HAP-1 (cell line): ENCODE measurements around the gene HDHD5.

Experiments
- DNase-seq, 2 experiments: peaks; one replicate each; pipeline ENCODE4 v3.0.0-alpha.2; 2016 to 2020; ENCODE audit warnings: low spot score in 2 of 2
- H3K27me3 ChIP-seq: fragments of 250-450 bp; sonication (Bioruptor Pico); 2 replicates; pipeline ENCODE4 v1.5.1; 2020; ENCODE audit warnings: low read depth, mild to moderate bottlenecking, moderate library complexity
- H3K36me3 ChIP-seq: fragments of 250-450 bp; sonication (Bioruptor Pico); replicated peaks from 2 replicates; pipeline ENCODE4 v1.5.1; 2020; ENCODE audit warnings: mild to moderate bottlenecking
- H3K4me1 ChIP-seq: fragments of 250-450 bp; sonication (Bioruptor Pico); 2 replicates; pipeline ENCODE4 v1.5.1; 2020; ENCODE audit warnings: mild to moderate bottlenecking
- H3K4me3 ChIP-seq: fragments of 250-450 bp; sonication (Bioruptor Pico); 2 replicates; pipeline ENCODE4 v1.5.1; 2020; ENCODE audit warnings: mild to moderate bottlenecking, moderate library complexity
- H3K9me3 ChIP-seq: fragments of 250-450 bp; sonication (Bioruptor Pico); 2 replicates; pipeline ENCODE4 v1.5.1; 2020; ENCODE audit warnings: mild to moderate bottlenecking, moderate library complexity
- in situ Hi-C: fragments of 300-500 bp; cut with MboI; formaldehyde crosslinking; loops from 3 replicates; pipeline ENCODE4 v1.14.3; 2020; ENCODE audit warnings: low sequenced_read_pairs, inconsistent platforms, mixed read lengths

The HDHD5 gene

GRCh38 chr22:17121233-17122195 lies 37.6 kb downstream of the HDHD5 start, which contains the start of gene TMEM121B:
Gene TMEM121B (minus strand): TSS chr22:17121360. CDS start chr22:17121127, 233 bp downstream.
- H3K4me1 ChIP-seq = no peaks in the 10 kb centered on the region; the same call in 1 of the 2 replicates
- no peaks in the 10 kb centered on the region for H3K9me3 ChIP-seq
- in situ Hi-C loops = no loop called here
- H3K4me3 ChIP-seq = peak within 1 kb of the TSS; percentile 33
- no peaks in the 10 kb centered on the region for H3K36me3 ChIP-seq
- peak; percentile 85 to 92 for DNase-seq
- no peaks in the 10 kb centered on the region for H3K27me3 ChIP-seq

- no peaks in the 10 kb centered on the region for H3K9me3 ChIP-seq
- in situ Hi-C loops = no loop called here
- H3K4me1 ChIP-seq = no peaks in the 10 kb centered on the region; the same call in 1 of the 2 replicates
- peak overlapping the region; percentile 33 for H3K4me3 ChIP-seq
- no peaks in the 10 kb centered on the region for H3K36me3 ChIP-seq
- H3K27me3 ChIP-seq = no peaks in the 10 kb centered on the region
- DNase-seq = peak in 1 of 2 experiments; percentile 59
These were observed 38.3 kb downstream of the HDHD5 start for GRCh38 chr22:17120711-17121232.

DNA sequence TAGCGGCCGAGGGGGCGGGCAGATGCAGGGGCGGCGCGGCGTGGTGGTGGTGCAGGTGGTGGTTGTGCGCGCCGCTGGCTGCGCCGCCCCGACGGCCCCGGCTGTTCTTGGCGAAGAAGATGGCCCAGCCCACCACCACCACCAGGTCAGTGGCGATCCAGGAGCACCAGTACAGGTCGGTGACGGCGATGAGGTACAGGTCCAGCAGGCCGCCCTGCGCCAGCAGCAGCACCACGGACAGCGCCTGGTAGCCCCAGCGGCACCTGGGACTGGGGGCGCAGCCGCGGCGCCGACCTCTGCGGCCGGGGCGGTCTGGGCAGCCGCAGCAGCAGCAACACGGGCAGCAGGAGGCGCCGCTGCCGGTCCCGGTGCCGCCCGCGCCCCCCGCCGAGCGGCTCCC lies 38.8 kb downstream of the HDHD5 start:
- Histone ChIP-seq H3K4me1 (no peaks in the 10 kb centered on the region; the same call in 1 of the 2 replicates), H3K27me3 (no peaks in the 10 kb centered on the region), H3K9me3 (no peaks in the 10 kb centered on the region), H3K36me3 (no peaks in the 10 kb centered on the region), H3K4me3 (no peak overlapping the region)
- in situ Hi-C loops = no loop called here
- DNase-seq = peak; percentile 14 to 81

DNA sequence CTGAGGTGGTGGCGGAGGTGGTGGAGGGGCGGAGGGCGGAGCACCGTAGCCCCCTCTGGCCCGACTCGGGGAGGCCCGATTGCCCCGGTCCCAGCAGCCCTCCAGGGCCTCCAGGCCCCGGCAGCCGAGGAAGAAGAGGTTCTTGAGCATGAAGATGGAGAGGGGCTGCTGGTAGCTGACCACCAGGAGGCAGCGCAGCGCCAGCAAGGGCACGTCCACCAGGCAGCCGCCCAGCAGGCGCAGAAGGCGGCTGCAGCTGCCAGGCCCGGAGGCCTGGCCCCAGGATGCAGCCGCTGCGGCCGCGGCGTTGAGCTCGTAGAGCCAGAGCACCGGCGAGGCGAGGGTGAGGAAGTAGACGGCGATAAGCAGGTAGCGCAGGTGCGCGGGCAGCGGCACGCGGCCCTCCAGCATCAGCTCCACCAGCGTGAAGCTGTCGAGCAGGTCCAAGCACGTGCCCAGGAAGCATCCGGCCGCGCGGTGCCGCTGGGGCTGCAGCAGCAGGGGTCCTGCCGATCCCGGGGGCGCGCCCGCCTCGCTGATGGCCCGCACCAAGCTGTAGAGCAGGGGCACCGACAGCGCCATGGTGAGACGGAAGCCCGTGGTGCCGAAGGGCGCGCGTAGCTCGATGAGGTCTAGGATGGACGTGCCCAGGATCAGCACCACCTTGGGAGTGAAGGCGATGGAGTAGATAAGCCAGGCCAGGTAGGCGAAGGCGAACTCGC lies 39.4 kb downstream of the HDHD5 start:
- in situ Hi-C loops = no loop called here
- DNase-seq = peak in 1 of 2 experiments; percentile 53
- no peaks in the 10 kb centered on the region; the same call in 1 of the 2 replicates for H3K4me1 ChIP-seq
- H3K4me3 ChIP-seq = no peak overlapping the region
- H3K36me3 ChIP-seq = no peaks in the 10 kb centered on the region
- no peaks in the 10 kb centered on the region for H3K27me3 ChIP-seq
- H3K9me3 ChIP-seq = no peaks in the 10 kb centered on the region

GRCh38 chr22:17118342-17118741 lies 40.7 kb downstream of the HDHD5 start:
- no peaks in the 10 kb centered on the region for H3K27me3 ChIP-seq
- in situ Hi-C loops = no loop called here
- no peak for DNase-seq
- no peak overlapping the region for H3K4me3 ChIP-seq
- no peaks in the 10 kb centered on the region for H3K36me3 ChIP-seq
- no peaks in the 10 kb centered on the region; the same call in 1 of the 2 replicates for H3K4me1 ChIP-seq
- no peaks in the 10 kb centered on the region for H3K9me3 ChIP-seq

- in situ Hi-C loops = no loop called here
- no peaks in the 10 kb centered on the region for H3K36me3 ChIP-seq
- no peaks in the 10 kb centered on the region for H3K27me3 ChIP-seq
- H3K9me3 ChIP-seq = no peaks in the 10 kb centered on the region
- DNase-seq = no peak
- H3K4me1 ChIP-seq = no peaks in the 10 kb centered on the region; the same call in 1 of the 2 replicates
- no peak overlapping the region for H3K4me3 ChIP-seq
These were observed 41.2 kb downstream of the HDHD5 start for GRCh38 chr22:17117890-17118289.

- no peak overlapping the region for H3K4me3 ChIP-seq
- no peaks in the 10 kb centered on the region for H3K36me3 ChIP-seq
- DNase-seq = no peak
- no peaks in the 10 kb centered on the region for H3K27me3 ChIP-seq
- in situ Hi-C loops = no loop called here
- no peaks in the 10 kb centered on the region; the same call in 1 of the 2 replicates for H3K4me1 ChIP-seq
- H3K9me3 ChIP-seq = no peaks in the 10 kb centered on the region
These were observed 41.7 kb downstream of the HDHD5 start for GRCh38 chr22:17117400-17117799.

DNA sequence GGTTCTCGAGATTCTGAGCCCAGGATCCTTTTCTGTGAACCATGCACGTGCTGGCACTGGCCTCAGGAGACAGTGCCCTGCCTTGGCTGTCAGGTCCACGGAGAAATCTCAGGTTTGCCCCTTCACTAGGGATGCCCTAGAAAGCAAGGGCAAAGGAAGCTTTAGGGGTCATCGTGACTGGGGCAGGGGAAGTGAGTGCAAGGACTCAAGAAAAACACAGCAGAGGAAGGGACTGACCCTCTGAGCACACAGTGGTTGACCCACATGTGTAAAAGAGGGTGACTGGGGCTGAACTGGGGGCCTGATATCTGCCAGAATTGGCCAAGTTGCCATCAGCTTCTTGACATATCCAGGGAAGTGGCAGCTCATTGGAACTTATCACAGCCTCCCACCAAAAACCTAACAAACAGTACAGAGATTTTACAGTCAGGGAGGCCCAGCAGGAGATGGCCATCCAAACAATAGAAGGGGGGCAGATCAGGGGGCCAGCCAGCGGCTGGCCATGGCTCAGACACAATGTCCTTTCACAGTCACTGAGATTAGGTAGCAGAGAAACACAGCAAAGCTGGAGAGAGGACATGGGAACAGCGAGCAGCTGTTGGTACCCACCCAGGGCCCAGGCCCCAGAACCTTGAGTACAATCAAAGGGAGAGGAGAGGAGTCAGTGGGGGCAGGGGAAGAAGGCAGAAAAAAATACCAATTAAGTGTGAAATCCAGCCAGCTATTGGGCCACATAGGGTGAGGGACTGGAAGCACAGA lies 42.3 kb downstream of the HDHD5 start:
- Histone ChIP-seq H3K9me3 (no peaks in the 10 kb centered on the region), H3K27me3 (no peaks in the 10 kb centered on the region), H3K36me3 (no peaks in the 10 kb centered on the region), H3K4me1 (no peaks in the 10 kb centered on the region; the same call in 1 of the 2 replicates), H3K4me3 (no peak overlapping the region)
- in situ Hi-C loops = no loop called here
- DNase-seq = no peak

GRCh38 chr22:17115945-17116565 lies 43.0 kb downstream of the HDHD5 start:
- Histone ChIP-seq H3K27me3 (no peaks in the 10 kb centered on the region), H3K4me1 (no peaks in the 10 kb centered on the region), H3K36me3 (no peaks in the 10 kb centered on the region), H3K9me3 (no peaks in the 10 kb centered on the region), H3K4me3 (no peak overlapping the region)
- no peak for DNase-seq
- in situ Hi-C loops = no loop called here

GRCh38 chr22:17115236-17115635 lies 43.8 kb downstream of the HDHD5 start:
- Histone ChIP-seq H3K4me3 (no peak overlapping the region), H3K9me3 (no peaks in the 10 kb centered on the region), H3K4me1 (no peaks in the 10 kb centered on the region), H3K27me3 (no peaks in the 10 kb centered on the region), H3K36me3 (no peaks in the 10 kb centered on the region)
- in situ Hi-C loops = no loop called here
- no peak for DNase-seq

GRCh38 chr22:17114898-17115235 lies 44.2 kb downstream of the HDHD5 start:
- no peaks in the 10 kb centered on the region for H3K4me1 ChIP-seq
- in situ Hi-C loops = no loop called here
- H3K27me3 ChIP-seq = no peaks in the 10 kb centered on the region
- H3K36me3 ChIP-seq = no peaks in the 10 kb centered on the region; the same call in 1 of the 2 replicates
- no peak overlapping the region for H3K4me3 ChIP-seq
- DNase-seq = no peak
- H3K9me3 ChIP-seq = no peaks in the 10 kb centered on the region

- Histone ChIP-seq H3K4me3 (no peak overlapping the region), H3K36me3 (peaks cover 3% of the 10 kb centered on the region; the same call in 1 of the 2 replicates), H3K9me3 (no peaks in the 10 kb centered on the region), H3K4me1 (no peaks in the 10 kb centered on the region), H3K27me3 (no peaks in the 10 kb centered on the region)
- DNase-seq = no peak
- in situ Hi-C loops = no loop called here
These were observed 44.7 kb downstream of the HDHD5 start for GRCh38 chr22:17114173-17114897.
